Transverse colon (tissue), 4 donors: ENCODE measurements around the gene PTPN6. TPM values are rescaled to one million over a fixed set of nuclear protein-coding genes. Genes with fewer than 3 reads are reported as not detected.
A peak's percentile ranks its signal among the peaks of the same experiment; 100 is the strongest.

Source experiments
- DNase-seq: peaks from one replicate; pipeline ENCODE4 v3.0.0-alpha.2; 2019
- H3K27ac ChIP-seq, 4 donors: fragments of 200-600 bp; sonication (generic); 2 replicates each; pipeline ENCODE4 v1.5.1; 2016 to 2018; ENCODE audit warnings: inconsistent platforms in 4 of 4
- H3K27me3 ChIP-seq: fragments of 200-600 bp; sonication (generic); 2 replicates; pipeline ENCODE4 v1.5.1; 2017; ENCODE audit warnings: inconsistent platforms
- H3K36me3 ChIP-seq, 4 donors: fragments of 200-600 bp; sonication (generic); 2 replicates each; pipeline ENCODE4 v1.5.1; 2017 to 2019; ENCODE audit warnings: inconsistent platforms in 4 of 4
- H3K4me1 ChIP-seq, 4 donors: fragments of 200-600 bp; sonication (generic); 2 replicates each; pipeline ENCODE4 v1.5.1; 2017 to 2020; ENCODE audit warnings: inconsistent platforms in 4 of 4
- H3K4me3 ChIP-seq, 4 donors: fragments of 200-600 bp; sonication (generic); 1 replicate in 1 of 4; 2 replicates in 3 of 4; pipeline versions ENCODE4 v1.5.1 to v1.6.1; 2017 to 2019; ENCODE audit warnings: inconsistent platforms in 4 of 4
- H3K9me3 ChIP-seq, 2 donors: fragments of 200-600 bp; sonication (generic); 2 replicates each; pipeline ENCODE4 v1.5.1; 2017 to 2019; ENCODE audit warnings: inconsistent platforms in 2 of 2
- CTCF ChIP-seq, 5 experiments: fragments of 200-600 bp in 3 of 5; fragments of 450-650 bp in 2 of 5; sonication (generic) in 3 of 5; IDR thresholded peaks; 1 replicate in 2 of 5; 2 replicates in 3 of 5; pipeline ENCODE4 v1.5.1; 2016 to 2017; ENCODE audit warnings: antibody characterized with exemption in 5 of 5, inconsistent platforms in 3 of 5, mild to moderate bottlenecking in 2 of 5, moderate library complexity in 1 of 5
- EP300 ChIP-seq: sonication (generic); formaldehyde crosslinking; IDR thresholded peaks from one replicate; pipeline ENCODE4 v1.6.1; 2017; ENCODE audit warnings: antibody characterized with exemption, low read depth
- POLR2A ChIP-seq: fragments of 450-650 bp; IDR thresholded peaks from one replicate; pipeline ENCODE4 v1.6.1; 2016; ENCODE audit warnings: antibody characterized with exemption, mild to moderate bottlenecking, moderate library complexity
- POLR2AphosphoS5 ChIP-seq, 3 donors: sonication (generic); formaldehyde crosslinking; IDR thresholded peaks; one replicate each; pipeline ENCODE4 v1.6.1; 2016; ENCODE audit warnings: antibody characterized with exemption in 3 of 3
- WGBS, 2 donors: methylation state at CpG; one replicate each; pipeline ENCODE4 v1.1.5; 2018; ENCODE audit warnings: low coverage in 1 of 2; 5-methylcytosine and 5-hydroxymethylcytosine counted together
- in situ Hi-C, 4 donors: fragments of 200-750 bp; cut with MboI; loops; one replicate each; pipeline versions ENCODE4 v1.15.0 to v1.15.1; 2017; ENCODE audit warnings: low sequenced_read_pairs in 3 of 4, low pct_ligation_motif_present in 1 of 4, low pct_unique_long_range_greater_than_20kb in 1 of 4
- intact Hi-C: fragments of 100-400 bp; cut with DNase I; formaldehyde crosslinking; loops from one replicate; pipeline ENCODE4 v1.15.1; 2023; ENCODE audit warnings: low total_unique reads
- total RNA-seq, 4 donors: library from RNA; depleted of rRNA; stranded (reverse); fragments of >200 nt; gene quantifications; one replicate each; pipeline ENCODE4 v1.1.0, GENCODE V29; 2016

The PTPN6 gene
- 10 to 100 TPM; 21.7 to 49.0 (median 36.1) TPM for total RNA-seq

DNA sequence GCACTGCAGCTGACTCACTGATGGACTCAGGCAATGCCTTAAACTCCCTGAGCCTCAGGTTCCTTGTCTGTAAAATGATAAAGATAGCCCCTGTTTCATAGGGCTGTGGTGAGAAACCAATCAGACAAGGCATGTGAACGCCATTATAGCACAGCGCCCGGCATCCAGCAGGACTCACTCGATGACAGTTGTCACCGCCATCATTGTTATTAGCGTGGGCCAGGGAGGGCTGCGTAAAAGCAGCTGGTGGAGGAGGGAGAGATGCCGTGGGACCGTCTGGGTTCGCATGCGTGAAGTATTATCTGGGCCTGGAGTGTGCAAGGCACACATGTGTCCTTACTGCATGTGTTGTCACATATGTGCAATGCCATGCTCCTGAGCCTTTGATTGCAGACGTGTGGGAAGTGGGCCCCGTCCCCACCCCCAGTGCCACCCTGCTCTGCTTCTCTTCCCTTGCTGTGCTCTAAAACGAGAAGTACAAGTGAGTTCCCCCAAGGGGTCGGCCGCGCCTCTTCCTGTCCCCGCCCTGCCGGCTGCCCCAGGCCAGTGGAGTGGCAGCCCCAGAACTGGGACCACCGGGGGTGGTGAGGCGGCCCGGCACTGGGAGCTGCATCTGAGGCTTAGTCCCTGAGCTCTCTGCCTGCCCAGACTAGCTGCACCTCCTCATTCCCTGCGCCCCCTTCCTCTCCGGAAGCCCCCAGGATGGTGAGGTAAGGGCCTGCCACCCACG, at the start of gene PTPN6:
Gene PTPN6 (plus strand): TSS at position 546 of the 730 bp plus-strand sequence. CDS start 157 bp downstream, at position 703.
- in situ Hi-C loops (no loop called here), intact Hi-C loops (no loop called here)

DNA sequence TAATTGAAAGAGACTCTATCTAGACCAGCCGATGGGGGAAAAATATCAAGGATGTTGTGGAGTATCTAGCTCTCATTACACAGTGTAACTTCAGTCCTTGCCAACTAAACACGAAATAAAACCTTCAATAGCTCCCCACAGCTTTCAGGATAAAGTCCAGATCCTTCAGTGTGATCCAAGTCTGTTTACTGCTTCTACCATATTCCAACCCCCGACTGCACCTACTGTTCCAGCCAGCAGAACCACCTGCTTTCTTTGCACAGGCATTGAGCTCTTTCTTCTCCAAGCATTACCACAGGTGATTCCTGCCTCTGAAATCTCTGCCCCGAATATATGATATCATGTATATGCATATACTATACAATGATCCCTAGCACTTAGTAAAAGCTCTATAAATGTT, 48.7 kb upstream of the PTPN6 start:
- in situ Hi-C loops: loop anchor here in 1 of 4 donors (25.0 kb wide), 1 partner anchor 210 kb away; the partner anchor contains the start of gene C1RL
- TF ChIP-seq EP300 (no peak), CTCF (IDR thresholded peaks at IDR 0.05) (no peak), POLR2A (no peak), POLR2AphosphoS5 (IDR thresholded peaks at IDR 0.05) (no peak)

More for the DNA sequence above, at the start of gene PTPN6:
- 70 to 92% methylated on average over 2 to 22 of the region's 25 CpGs for WGBS, 2 donors
- Histone ChIP-seq H3K36me3 (no peaks in the 10 kb centered on the region), H3K27me3 (no peaks in the 10 kb centered on the region), H3K9me3 (no peaks in the 10 kb centered on the region), H3K4me1 (peaks cover 1 to 39% (median 14%) of the 10 kb centered on the region in 4 donors), H3K27ac (peak within 1 kb of the TSS; percentile 77 to 89 (median 82)), H3K4me3 (peak within 1 kb of the TSS in 3 of 4 donors; percentile 21 to 49 (median 28))
- peak; percentile 74 for DNase-seq
- peak; percentile 51 for TF ChIP-seq POLR2A
- no peak for TF ChIP-seq CTCF (IDR thresholded peaks at IDR 0.05)
- TF ChIP-seq POLR2AphosphoS5 (IDR thresholded peaks at IDR 0.05): peak; percentile 35 to 48 (median 39)

GRCh38 chr12:6903722-6904121, 47.4 kb upstream of the PTPN6 start:
- no peaks in the 10 kb centered on the region for H3K36me3 ChIP-seq
- no peak overlapping the region for H3K27ac ChIP-seq
- TF ChIP-seq CTCF (IDR thresholded peaks at IDR 0.05): no peak
- no peak for TF ChIP-seq POLR2A
- TF ChIP-seq POLR2AphosphoS5 (IDR thresholded peaks at IDR 0.05): no peak
- no peak for TF ChIP-seq EP300
- no peaks in the 10 kb centered on the region for H3K9me3 ChIP-seq
- H3K27me3 ChIP-seq: no peaks in the 10 kb centered on the region
- 50 to 73% methylated on average over 1 of the region's 1 CpG for WGBS, 2 donors
- intact Hi-C loops (no loop called here), in situ Hi-C loops (loop anchor here in 1 of 4 donors (25.0 kb wide), 1 partner anchor 209 kb away; the partner anchor contains the start of gene C1RL)
- no peak overlapping the region for H3K4me3 ChIP-seq
- peaks cover 4 to 27% (median 23%) of the 10 kb centered on the region in 4 donors for H3K4me1 ChIP-seq
- DNase-seq: no peak

More for the DNA sequence above, 48.7 kb upstream of the PTPN6 start:
- H3K36me3 ChIP-seq: no peaks in the 10 kb centered on the region
- 55 to 56% methylated on average over 3 to 4 of the region's 4 CpGs for WGBS, 2 donors
- intact Hi-C loops: no loop called here
- no peak overlapping the region for H3K27ac ChIP-seq
- DNase-seq: no peak
- peaks cover 4 to 27% (median 23%) of the 10 kb centered on the region in 4 donors for H3K4me1 ChIP-seq
- H3K4me3 ChIP-seq: no peak overlapping the region
- H3K27me3 ChIP-seq: no peaks in the 10 kb centered on the region
- no peaks in the 10 kb centered on the region for H3K9me3 ChIP-seq
